B cell (primary cell): ENCODE results near the gene C2orf74. TPM values are rescaled to one million over a fixed set of nuclear protein-coding genes. Genes with fewer than 3 reads are reported as not detected.
"Not testable (repeated sequence)": the region's sequence is repeated elsewhere in the genome, so short reads cannot be mapped to it uniquely, and the experiment has no call there.

Experiments
- ATAC-seq: fragments of 200-7000 bp; cut with Tn5 transposase; one replicate; pipeline ENCODE4 v1.10.0; 2021; ENCODE audit warnings: low read depth, mild to moderate bottlenecking, moderate number of reproducible peaks, moderate library complexity
- CTCF ChIA-PET: fragments of 350-600 bp; sonication (Branson Sonifier 250); formaldehyde crosslinking; loops from one replicate; lab custom pipeline; 2021; ENCODE audit warnings: antibody characterized with exemption, inconsistent platforms; lab: Charles Lee
- POLR2A ChIA-PET: fragments of 350-600 bp; sonication (Branson Sonifier 250); formaldehyde crosslinking; loops from one replicate; lab custom pipeline; 2021; ENCODE audit warnings: antibody characterized with exemption; lab: Charles Lee
- DNase-seq: peaks from one replicate; pipeline ENCODE4 v3.0.0; 2013
- H2AFZ ChIP-seq: 2 replicates; pipeline ENCODE4 v1.6.1; 2012; ENCODE audit warnings: mild to moderate bottlenecking, low read depth, low read length; ENCODE audit not compliant: insufficient read depth, poor library complexity, severe bottlenecking
- H3K27ac ChIP-seq, 2 donors: 1 replicate in 1 of 2; 2 replicates in 1 of 2; pipeline ENCODE4 v1.5.1; 2012 to 2013; ENCODE audit warnings: low read length in 2 of 2, mild to moderate bottlenecking in 2 of 2, moderate library complexity in 1 of 2
- H3K27me3 ChIP-seq, 4 experiments: fragments of 200-600 bp in 1 of 4; sonication (generic) in 1 of 4; replicated peaks in 1 of 4; 1 replicate in 2 of 4; 2 replicates in 2 of 4; pipeline versions ENCODE4 v1.6.1 to v1.7.0; 2013 to 2016; ENCODE audit warnings: low read length in 3 of 4, mild to moderate bottlenecking in 2 of 4, mixed read lengths in 1 of 4, moderate library complexity in 1 of 4; ENCODE audit not compliant: insufficient read depth in 4 of 4, control insufficient read depth in 3 of 4; ENCODE audit errors: control extremely low read depth in 1 of 4
- H3K36me3 ChIP-seq, 2 experiments: replicated peaks in 1 of 2; 1 replicate in 1 of 2; 2 replicates in 1 of 2; pipeline versions ENCODE4 v1.6.1 to v1.7.1; 2013; ENCODE audit warnings: low read length in 1 of 2; ENCODE audit not compliant: insufficient read depth in 2 of 2, control insufficient read depth in 1 of 2; ENCODE audit errors: control extremely low read depth in 1 of 2, extremely low read depth in 1 of 2
- H3K4me1 ChIP-seq, 2 donors: fragments of 200-600 bp in 1 of 2; sonication (generic) in 1 of 2; 1 replicate in 1 of 2; 2 replicates in 1 of 2; pipeline versions ENCODE4 v1.5.1 to v1.6.1; 2013 to 2017; ENCODE audit warnings: low read length in 2 of 2; ENCODE audit not compliant: control insufficient read depth in 2 of 2, insufficient read depth in 2 of 2
- H3K4me2 ChIP-seq: replicated peaks from 2 replicates; pipeline ENCODE3; 2012; ENCODE audit warnings: mild to moderate bottlenecking, low read depth, low read length; ENCODE audit not compliant: poor library complexity, severe bottlenecking
- H3K4me3 ChIP-seq, 5 experiments: fragments of 200-600 bp in 1 of 5; sonication (generic) in 1 of 5; 1 replicate in 3 of 5; 2 replicates in 2 of 5; pipeline versions ENCODE4 v1.5.1 to v1.7.0; 2011 to 2016; ENCODE audit warnings: low read length in 4 of 5, mild to moderate bottlenecking in 4 of 5, low read depth in 2 of 5, control low read depth in 1 of 5, moderate library complexity in 1 of 5; ENCODE audit not compliant: insufficient read depth in 1 of 5; ENCODE audit errors: control extremely low read depth in 1 of 5, extremely low read depth in 1 of 5
- H3K79me2 ChIP-seq: fragments of 200-600 bp; sonication (generic); one replicate; pipeline ENCODE4 v1.6.0; 2016; ENCODE audit warnings: low read length; ENCODE audit not compliant: control insufficient read depth, insufficient read depth
- H3K9ac ChIP-seq: fragments of 200-600 bp; sonication (generic); 2 replicates; pipeline ENCODE4 v1.6.1; 2017; ENCODE audit warnings: mild to moderate bottlenecking, low read length, moderate library complexity
- H3K9me3 ChIP-seq, 3 donors: one replicate each; pipeline versions ENCODE4 v1.6.1 to v1.7.1; 2013; ENCODE audit warnings: low read length in 2 of 3; ENCODE audit not compliant: control insufficient read depth in 2 of 3, insufficient read depth in 1 of 3; ENCODE audit errors: control extremely low read depth in 1 of 3
- H4K20me1 ChIP-seq: 2 replicates; pipeline ENCODE4 v1.6.0; 2012; ENCODE audit warnings: mild to moderate bottlenecking, low read length; ENCODE audit not compliant: insufficient read depth, control insufficient read depth, poor library complexity, severe bottlenecking
- H3K27ac Mint-ChIP-seq: one replicate; pipeline ENCODE4 v1.8.0; 2021; ENCODE audit warnings: mixed read lengths
- H3K27me3 Mint-ChIP-seq: one replicate; pipeline ENCODE4 v1.8.0; 2021; ENCODE audit warnings: mixed read lengths
- H3K4me1 Mint-ChIP-seq: one replicate; pipeline ENCODE4 v1.8.0; 2021; ENCODE audit warnings: mixed read lengths
- H3K4me3 Mint-ChIP-seq: one replicate; pipeline ENCODE4 v1.8.0; 2021; ENCODE audit warnings: mixed read lengths
- H3K9me3 Mint-ChIP-seq: one replicate; pipeline ENCODE4 v1.8.0; 2022; ENCODE audit warnings: mixed read lengths; ENCODE audit not compliant: insufficient read depth
- CTCF ChIP-seq: fragments of 200-600 bp; IDR thresholded peaks from one replicate; pipeline ENCODE4 v1.8.0; 2022; ENCODE audit warnings: antibody characterized with exemption, mild to moderate bottlenecking
- EZH2 ChIP-seq: IDR thresholded peaks from 2 replicates; pipeline ENCODE4 v1.6.1; 2012; ENCODE audit warnings: borderline replicate concordance, low read depth, mild to moderate bottlenecking, moderate library complexity, low read length; ENCODE audit not compliant: insufficient read depth, poor library complexity, severe bottlenecking
- WGBS: methylation state at CpG from one replicate; pipeline ENCODE4 v1.1.5; 2013; ENCODE audit warnings: missing lambda C conversion rate; ENCODE audit not compliant: insufficient coverage; 5-methylcytosine and 5-hydroxymethylcytosine counted together
- intact Hi-C: fragments of 100-400 bp; cut with micrococcal nuclease; formaldehyde crosslinking; loops from one replicate; pipeline ENCODE4 v1.10.0; 2022
- polyA plus RNA-seq: library from polyadenylated mRNA; depleted of rRNA; stranded (reverse); fragments of >200 nt; gene quantifications from 2 replicates; pipeline ENCODE4 v1.2.3, GENCODE V29; 2012
- total RNA-seq, 2 donors: library from RNA; stranded (reverse); fragments of 120-200 nt in 1 of 2; gene quantifications; 1 replicate in 1 of 2; 2 replicates in 1 of 2; pipeline versions ENCODE4 v1.2.3 to v1.2.4, GENCODE V29; 2013 to 2022

The C2orf74 gene
- total and polyA plus RNA-seq, 2 donors (not counting 1 experiment from before 2014, with no cell fraction given): 11.1 to 16.2 TPM

DNA sequence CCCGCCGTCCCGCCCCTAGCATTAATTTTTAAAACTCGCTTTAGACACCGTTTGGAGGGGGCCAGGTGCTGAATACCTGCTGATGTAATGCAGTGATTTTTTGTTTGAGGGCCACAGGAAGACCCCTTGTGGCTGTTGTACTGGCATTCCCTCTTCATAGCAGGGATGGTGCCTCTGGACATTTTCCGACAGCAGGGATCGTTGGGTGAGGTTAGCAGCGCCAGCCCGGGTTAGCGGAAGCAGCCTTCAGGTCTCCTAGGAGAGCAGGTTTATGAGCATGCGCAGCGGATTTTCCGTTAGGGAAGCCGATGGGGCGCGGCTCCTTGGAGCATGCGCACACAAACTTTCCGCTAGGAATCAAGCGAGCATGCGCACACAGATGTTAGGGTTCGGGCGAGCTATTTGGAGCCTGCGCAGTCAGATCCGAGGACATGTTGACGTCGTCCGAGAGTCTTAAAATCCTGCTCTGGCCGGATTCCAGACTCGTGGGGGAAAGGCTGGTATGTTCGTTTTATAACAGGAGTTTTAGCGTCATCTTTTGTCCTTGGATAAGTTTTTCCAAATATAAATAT, 17.2 kb upstream of the C2orf74 start:
- H3K36me3 ChIP-seq: peaks cover 2 to 15% of the 10 kb centered on the region in 2 experiments
- ChIA-PET CTCF (interaction anchor here (0.9 to 1.5 kb wide), 2 partner anchors 17 to 437 kb away, joined by 4 to 5 read pairs; partner anchors contain the start of gene C2orf74), POLR2A (interaction anchor here (0.9 to 1.6 kb wide), 2 partner anchors 31 to 33 kb away, joined by 4 to 8 read pairs; no protein-coding TSS in a partner anchor)
- H3K9me3 ChIP-seq: no peaks in the 10 kb centered on the region
- DNase-seq: peak; percentile 97
- H3K9ac ChIP-seq: peak overlapping the region; percentile 82
- Mint-ChIP-seq H3K27ac (peak overlapping the region; percentile 98), H3K4me3 (peak overlapping the region; percentile 95), H3K9me3 (no peaks in the 10 kb centered on the region), H3K27me3 (no peaks in the 10 kb centered on the region), H3K4me1 (peaks cover 13% of the 10 kb centered on the region)
- no peaks in the 10 kb centered on the region for H3K27me3 ChIP-seq
- H2AFZ ChIP-seq: peak overlapping the region; percentile 86
- ATAC-seq: peak; percentile 90
- intact Hi-C loops: loop anchor here (1.0 to 2.0 kb wide), 3 partner anchors 33 to 128 kb away; partner anchors contain the start of genes PEX13 and SANBR
- peak overlapping the region; percentile 78 to 95 (median 88) for H3K4me3 ChIP-seq
- TF ChIP-seq EZH2 (no peak), CTCF (no peak)
- H3K27ac ChIP-seq: peak overlapping the region; percentile 76 to 78
- no peaks in the 10 kb centered on the region for H4K20me1 ChIP-seq
- H3K79me2 ChIP-seq: peaks cover 25% of the 10 kb centered on the region
- peaks cover 8 to 11% of the 10 kb centered on the region in 2 donors for H3K4me1 ChIP-seq
- H3K4me2 ChIP-seq: peak overlapping the region; percentile 81
- WGBS: 2% methylated on average over 24 of the region's 31 CpGs

GRCh38 chr2:61145990-61146389, 16.0 kb upstream of the C2orf74 start:
- intact Hi-C loops: loop anchor here (1.0 to 2.0 kb wide), 3 partner anchors 31 to 129 kb away; partner anchors contain the start of genes PEX13 and SANBR
- peak overlapping the region; percentile 74 for H3K4me3 Mint-ChIP-seq
- Histone ChIP-seq H3K4me2 (peak overlapping the region; percentile 81), H3K27me3 (no peaks in the 10 kb centered on the region), H2AFZ (no peak overlapping the region), H3K4me1 (peaks cover 8 to 11% of the 10 kb centered on the region in 2 donors), H3K9me3 (no peaks in the 10 kb centered on the region), H3K27ac (no peak overlapping the region), H4K20me1 (no peaks in the 10 kb centered on the region), H3K4me3 (no peak overlapping the region), H3K79me2 (peaks cover 35% of the 10 kb centered on the region), H3K9ac (peak overlapping the region; percentile 82), H3K36me3 (peaks cover 4 to 22% of the 10 kb centered on the region in 2 experiments)
- no CpG with 5 or more reads among the region's 2 CpGs for WGBS
- DNase-seq (no peak), ATAC-seq (no peak)
- peaks cover 13% of the 10 kb centered on the region for H3K4me1 Mint-ChIP-seq
- H3K9me3 Mint-ChIP-seq: no peaks in the 10 kb centered on the region
- no peak for TF ChIP-seq EZH2
- TF ChIP-seq CTCF: no peak
- POLR2A ChIA-PET: interaction anchor here (1.6 kb wide), 1 partner anchor 30 kb away, joined by 4 read pairs; no protein-coding TSS in a partner anchor
- CTCF ChIA-PET: interaction anchor here (1.5 kb wide), 1 partner anchor 16 kb away, joined by 4 read pairs; the partner anchor contains the start of gene C2orf74
- H3K27ac Mint-ChIP-seq: no peak overlapping the region
- H3K27me3 Mint-ChIP-seq: no peaks in the 10 kb centered on the region

GRCh38 chr2:61148091-61148490, 13.9 kb upstream of the C2orf74 start:
- WGBS: no CpG with 5 or more reads among the region's 5 CpGs
- intact Hi-C loops, DNase-seq, ATAC-seq, H3K27me3 Mint-ChIP-seq, H4K20me1 ChIP-seq, H3K27me3 ChIP-seq, H3K27ac ChIP-seq, H3K4me3 Mint-ChIP-seq, H3K4me2 ChIP-seq, H3K4me3 ChIP-seq, POLR2A ChIA-PET, H3K27ac Mint-ChIP-seq, H2AFZ ChIP-seq, H3K9ac ChIP-seq, CTCF ChIA-PET, H3K9me3 ChIP-seq, H3K9me3 Mint-ChIP-seq: not testable (repeated sequence)
- peaks cover 7 to 30% of the 10 kb centered on the region in 2 experiments for H3K36me3 ChIP-seq
- H3K4me1 ChIP-seq: peaks cover 8 to 11% of the 10 kb centered on the region in 2 donors
- peaks cover 41% of the 10 kb centered on the region for H3K79me2 ChIP-seq
- H3K4me1 Mint-ChIP-seq: peaks cover 11% of the 10 kb centered on the region
